ENCODE measurements around the gene GAK. TPM values are rescaled to one million over a fixed set of nuclear protein-coding genes. Genes with fewer than 3 reads are reported as not detected.

The GAK gene
- total and polyA plus RNA-seq, 7 donors, result 20.9 to 55.8 (median 36.4) TPM

DNA sequence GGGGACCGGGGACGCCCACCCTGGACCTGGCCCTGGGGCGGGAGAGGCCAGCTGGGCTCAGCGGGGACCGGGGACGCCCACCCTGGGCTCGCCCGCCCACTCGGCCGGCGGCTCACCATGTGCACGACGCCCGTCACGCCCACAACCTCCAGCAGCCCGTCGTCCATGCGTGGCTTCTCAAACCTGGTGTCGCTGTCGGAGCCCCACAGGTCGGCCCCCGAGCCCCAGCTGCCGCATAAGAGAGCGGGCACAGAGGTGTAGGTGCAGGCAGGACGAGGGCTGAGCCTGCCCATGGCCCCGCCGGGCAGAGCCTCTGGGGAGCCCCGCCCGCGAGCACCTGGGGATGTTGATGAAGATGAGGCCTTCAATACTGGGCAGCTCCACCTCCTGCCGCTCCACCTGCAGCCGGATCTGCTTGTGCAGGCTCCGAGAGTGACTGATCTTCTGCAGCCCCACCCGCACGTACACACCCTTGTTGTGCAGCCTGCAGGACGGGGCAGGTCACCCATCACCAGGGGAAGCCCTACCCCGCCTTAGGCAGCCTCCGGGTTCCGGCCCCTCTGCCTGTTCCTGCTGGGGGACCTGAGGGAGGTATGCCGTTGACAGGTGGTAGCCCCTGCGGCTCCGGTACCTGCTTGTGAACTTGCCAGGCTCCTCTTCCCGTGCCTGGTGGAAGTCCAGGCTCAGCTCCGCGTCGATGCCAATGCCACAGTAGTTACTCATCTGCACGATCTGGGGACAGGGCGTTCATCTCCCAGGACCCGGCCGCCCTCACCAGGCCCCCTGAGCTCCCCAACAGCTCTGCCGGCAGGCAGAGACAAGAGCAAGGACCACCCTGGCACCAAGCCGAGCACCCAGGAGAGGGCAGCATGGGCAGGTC, 29.5 kb upstream of the GAK start:
- Histone ChIP-seq H3K4me1 (no peaks in the 10 kb centered on the region), H3K27me3 (ENCODE audit: insufficient read depth in 3 of 3, low read length in 2 of 3) (no peaks in the 10 kb centered on the region), H3K36me3 (ENCODE audit: insufficient read depth in 1 of 2, low read depth in 1 of 2) (peaks cover 2 to 47% of the 10 kb centered on the region in 2 donors), H3K9me3 (no peaks in the 10 kb centered on the region), H3K27ac (no peak overlapping the region), H3K4me3 (no peak overlapping the region)
- no peak for TF ChIP-seq CTCF (IDR thresholded peaks at IDR 0.05)
- intact Hi-C loops (cut with DNase I), result no loop called here
- DNase-seq (peak in 1 of 2 donors; percentile 54), ATAC-seq (no peak)
- 86 to 90% (median 87%) methylated on average over 47 to 52 of the region's 52 CpGs for WGBS, 3 donors

DNA sequence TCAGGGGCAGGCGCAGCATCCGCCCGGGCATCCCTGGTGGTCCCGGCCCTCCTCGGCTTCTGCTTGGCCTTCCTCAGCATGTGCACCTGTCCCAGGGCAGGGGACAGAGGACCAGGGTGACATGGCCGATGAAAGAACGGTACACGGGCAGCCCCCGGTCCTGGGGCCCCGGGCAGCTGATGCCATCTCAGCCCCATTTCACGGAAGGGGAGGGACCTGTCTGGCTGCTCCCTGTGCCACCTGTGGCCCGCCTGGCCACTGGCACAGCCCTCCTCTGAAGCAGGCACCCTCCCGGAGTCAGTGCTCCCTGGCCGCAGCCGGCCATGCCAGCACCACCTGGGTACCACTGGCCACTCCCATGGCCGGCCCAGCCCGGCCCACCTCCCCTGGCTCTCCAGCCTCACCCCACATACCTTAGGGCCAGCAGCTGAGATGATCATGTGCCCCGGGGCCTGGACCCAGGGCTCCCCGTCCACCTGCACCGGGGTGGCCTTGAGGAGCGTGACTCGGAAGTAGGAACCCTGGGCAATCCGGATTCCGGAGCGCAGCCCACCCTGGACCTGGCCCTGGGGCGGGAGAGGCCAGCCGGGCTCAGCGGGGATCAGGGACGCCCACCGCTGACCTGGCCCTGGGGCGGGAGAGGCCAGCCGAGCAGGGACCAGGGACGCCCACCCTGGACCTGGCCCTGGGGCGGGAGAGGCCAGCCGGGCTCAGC, 28.7 kb upstream of the GAK start:
- Histone ChIP-seq H3K4me3 (no peak overlapping the region), H3K4me1 (no peaks in the 10 kb centered on the region), H3K9me3 (no peaks in the 10 kb centered on the region), H3K27me3 (ENCODE audit: insufficient read depth in 3 of 3, low read length in 2 of 3) (no peaks in the 10 kb centered on the region), H3K36me3 (ENCODE audit: insufficient read depth in 1 of 2, low read depth in 1 of 2) (peaks cover 2 to 44% of the 10 kb centered on the region in 2 donors), H3K27ac (no peak overlapping the region)
- DNase-seq, result peak in 1 of 2 donors; percentile 51
- 82 to 88% (median 85%) methylated on average over 28 to 35 of the region's 35 CpGs for WGBS, 3 donors
- TF ChIP-seq CTCF (IDR thresholded peaks at IDR 0.05), result no peak
- peak in 2 of 4 donors; percentile 14 for ATAC-seq
- intact Hi-C loops (cut with DNase I), result no loop called here

DNA sequence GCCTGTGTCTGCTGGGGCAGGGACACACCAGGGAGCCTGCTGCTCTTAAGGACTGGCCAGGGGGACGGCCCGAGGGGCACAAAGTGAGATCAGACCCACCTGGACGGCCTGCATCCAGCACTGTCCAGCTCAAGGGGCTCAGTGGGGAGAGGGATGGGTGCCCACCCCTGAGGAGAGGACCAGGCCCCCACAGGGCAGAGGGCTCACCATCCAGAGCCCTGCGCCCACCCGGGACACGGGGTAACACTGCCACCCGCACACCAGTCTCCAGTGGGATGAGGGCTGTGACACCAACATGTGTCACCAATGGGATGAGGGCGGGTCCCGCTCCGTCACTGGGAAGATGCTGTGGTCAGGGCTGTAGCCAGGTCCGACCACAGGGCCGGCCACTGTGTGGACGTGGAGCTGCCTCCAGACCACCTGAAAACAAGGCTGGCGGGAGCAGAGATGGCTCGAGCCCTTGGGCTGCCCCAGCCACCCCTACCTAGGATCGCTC, 28.1 kb upstream of the GAK start:
- no peak overlapping the region for H3K27ac ChIP-seq
- TF ChIP-seq CTCF (IDR thresholded peaks at IDR 0.05), result no peak
- H3K27me3 ChIP-seq (ENCODE audit: insufficient read depth in 3 of 3, low read length in 2 of 3), result no peaks in the 10 kb centered on the region
- H3K4me1 ChIP-seq, result no peaks in the 10 kb centered on the region
- peak in 1 of 4 donors; percentile 19 for ATAC-seq
- H3K4me3 ChIP-seq, result no peak overlapping the region
- WGBS, 3 donors, result 82 to 84% (median 83%) methylated on average over 16 of the region's 16 CpGs
- peak in 1 of 2 donors; percentile 45 for DNase-seq
- no peaks in the 10 kb centered on the region for H3K9me3 ChIP-seq
- intact Hi-C loops (cut with DNase I), result no loop called here
- peaks cover 2 to 47% of the 10 kb centered on the region in 2 donors for H3K36me3 ChIP-seq (ENCODE audit: insufficient read depth in 1 of 2, low read depth in 1 of 2)

DNA sequence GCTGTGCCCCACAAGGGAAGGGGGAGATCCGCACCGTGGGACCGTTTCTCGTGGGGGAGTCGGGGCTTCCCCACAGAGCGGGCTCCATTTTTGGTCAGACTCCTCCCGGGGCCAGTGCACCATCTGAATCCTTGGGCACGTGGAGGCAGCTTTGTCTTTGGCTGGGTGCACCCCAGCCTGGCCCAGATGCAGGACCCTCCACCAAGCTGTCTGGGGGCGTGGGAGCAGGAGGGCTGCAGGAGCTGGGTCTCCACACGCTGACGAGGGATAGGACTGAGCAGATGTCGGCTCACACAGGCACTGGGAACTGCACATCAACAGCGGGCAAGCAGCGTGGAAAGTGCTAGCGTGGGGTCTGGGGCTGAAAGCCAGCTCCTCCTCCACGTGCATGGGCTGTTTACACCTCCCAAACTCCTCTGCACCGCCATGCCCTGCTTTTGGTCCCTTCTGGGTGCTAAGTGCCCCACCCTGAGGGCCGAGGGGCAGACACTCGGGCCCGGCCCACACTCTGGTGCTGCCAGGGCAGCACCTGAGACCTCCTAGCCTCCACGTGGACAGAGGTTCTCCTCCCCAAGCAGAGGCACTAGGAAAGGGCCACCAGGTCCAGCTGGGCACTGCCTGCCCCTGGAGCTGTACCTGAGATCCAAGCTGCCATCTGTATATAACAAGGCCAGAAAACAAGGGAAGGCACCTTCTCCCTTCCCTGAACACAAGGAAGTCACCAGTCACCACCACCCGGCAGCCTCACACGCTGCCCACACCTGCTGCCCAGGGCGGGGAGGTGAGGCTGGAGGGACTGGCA, 27.4 kb upstream of the GAK start:
- no peak overlapping the region for H3K4me3 ChIP-seq
- peaks cover 2 to 53% of the 10 kb centered on the region in 2 donors for H3K36me3 ChIP-seq (ENCODE audit: insufficient read depth in 1 of 2, low read depth in 1 of 2)
- no peaks in the 10 kb centered on the region for H3K9me3 ChIP-seq
- H3K27me3 ChIP-seq (ENCODE audit: insufficient read depth in 3 of 3, low read length in 2 of 3), result no peaks in the 10 kb centered on the region
- WGBS, 3 donors, result 75 to 81% (median 79%) methylated on average over 24 of the region's 24 CpGs
- ATAC-seq (no peak), DNase-seq (peak in 1 of 2 donors; percentile 34)
- H3K27ac ChIP-seq, result no peak overlapping the region
- intact Hi-C loops (cut with DNase I), result no loop called here
- TF ChIP-seq CTCF (IDR thresholded peaks at IDR 0.05), result no peak
- H3K4me1 ChIP-seq, result no peaks in the 10 kb centered on the region
